CD14-positive monocyte (primary cell): Measurements from ENCODE around the gene SKOR1. TPM values are rescaled to one million over a fixed set of nuclear protein-coding genes. Genes with fewer than 3 reads are reported as not detected.
A peak's percentile ranks its signal among the peaks of the same experiment; 100 is the strongest.

Source experiments
- DNase-seq, 3 donors: peaks; one replicate each; pipeline ENCODE4 v3.0.0-alpha.2; 2011 to 2022
- H2AFZ ChIP-seq: 2 replicates; pipeline ENCODE4 v1.6.0; 2012; ENCODE audit warnings: mild to moderate bottlenecking, low read depth, low read length, inconsistent platforms; ENCODE audit not compliant: insufficient read depth, poor library complexity, severe bottlenecking
- H3K27ac ChIP-seq, 2 donors: 1 replicate in 1 of 2; 2 replicates in 1 of 2; pipeline ENCODE4 v1.5.1; 2012 to 2013; ENCODE audit warnings: low read length in 2 of 2, control low read depth in 1 of 2, inconsistent platforms in 1 of 2, low read depth in 1 of 2, mild to moderate bottlenecking in 1 of 2
- H3K27me3 ChIP-seq, 2 donors: one replicate each; pipeline versions ENCODE4 v1.6.0 to v1.6.1; 2011 to 2013; ENCODE audit warnings: low read length in 2 of 2; ENCODE audit not compliant: control insufficient read depth in 2 of 2, insufficient read depth in 2 of 2
- H3K36me3 ChIP-seq, 2 donors: replicated peaks in 1 of 2; 1 replicate in 1 of 2; 2 replicates in 1 of 2; pipeline versions ENCODE4 v1.5.1 to v1.6.1; 2012 to 2013; ENCODE audit warnings: low read length in 2 of 2, control low read depth in 1 of 2, inconsistent platforms in 1 of 2, mild to moderate bottlenecking in 1 of 2; ENCODE audit not compliant: insufficient read depth in 2 of 2, control insufficient read depth in 1 of 2
- H3K4me1 ChIP-seq, 2 donors: 1 replicate in 1 of 2; 2 replicates in 1 of 2; pipeline versions ENCODE4 v1.5.1 to v1.6.1; 2012 to 2013; ENCODE audit warnings: low read length in 2 of 2, control low read depth in 1 of 2, inconsistent platforms in 1 of 2, mild to moderate bottlenecking in 1 of 2, moderate library complexity in 1 of 2; ENCODE audit not compliant: insufficient read depth in 2 of 2, control insufficient read depth in 1 of 2
- H3K4me2 ChIP-seq: replicated peaks from 2 replicates; pipeline ENCODE3; 2012; ENCODE audit warnings: low read length, moderate library complexity, mild to moderate bottlenecking; ENCODE audit not compliant: poor library complexity, severe bottlenecking; ENCODE audit errors: extremely low read depth
- H3K4me3 ChIP-seq, 3 experiments: fragments of 200-600 bp in 1 of 3; sonication (generic) in 1 of 3; replicated peaks in 1 of 3; 1 replicate in 2 of 3; 2 replicates in 1 of 3; pipeline ENCODE4 v1.5.1; 2011 to 2013; ENCODE audit warnings: low read length in 3 of 3, mild to moderate bottlenecking in 3 of 3, control low read depth in 2 of 3, low read depth in 2 of 3, inconsistent platforms in 1 of 3, moderate library complexity in 1 of 3
- H3K79me2 ChIP-seq: 2 replicates; pipeline ENCODE4 v1.6.0; 2012; ENCODE audit warnings: mild to moderate bottlenecking, control low read depth, inconsistent platforms, low read length, moderate library complexity; ENCODE audit not compliant: insufficient read depth
- H3K9ac ChIP-seq: 2 replicates; pipeline ENCODE4 v1.6.0; 2017; ENCODE audit warnings: low read length, mild to moderate bottlenecking; ENCODE audit not compliant: insufficient read depth, poor library complexity, severe bottlenecking
- H3K9me3 ChIP-seq, 2 donors: replicated peaks in 1 of 2; 1 replicate in 1 of 2; 2 replicates in 1 of 2; pipeline versions ENCODE4 v1.5.1 to v1.6.1; 2012 to 2013; ENCODE audit warnings: low read length in 2 of 2, control low read depth in 1 of 2; ENCODE audit not compliant: control insufficient read depth in 1 of 2, insufficient read depth in 1 of 2
- H4K20me1 ChIP-seq: 2 replicates; pipeline ENCODE4 v1.6.0; 2012; ENCODE audit warnings: mild to moderate bottlenecking, low read length, control low read depth, moderate library complexity; ENCODE audit not compliant: insufficient read depth
- H3K27ac Mint-ChIP-seq, 7 donors: one replicate each; pipeline ENCODE4 v1.8.0; 2020; ENCODE audit warnings: mild to moderate bottlenecking in 7 of 7, mixed read lengths in 7 of 7, moderate library complexity in 6 of 7, inconsistent platforms in 2 of 7
- H3K27me3 Mint-ChIP-seq, 3 donors: one replicate each; pipeline ENCODE4 v1.8.0; 2021 to 2022; ENCODE audit warnings: low read depth in 3 of 3, mild to moderate bottlenecking in 3 of 3, mixed read lengths in 3 of 3, moderate library complexity in 3 of 3, inconsistent platforms in 1 of 3
- H3K36me3 Mint-ChIP-seq, 2 donors: one replicate each; pipeline ENCODE4 v1.8.0; 2020; ENCODE audit warnings: mixed read lengths in 2 of 2, inconsistent platforms in 1 of 2, mild to moderate bottlenecking in 1 of 2
- H3K4me1 Mint-ChIP-seq: one replicate; pipeline ENCODE4 v1.8.0; 2020; ENCODE audit warnings: mild to moderate bottlenecking, mixed read lengths
- H3K4me3 Mint-ChIP-seq, 2 donors: one replicate each; pipeline ENCODE4 v1.8.0; 2020; ENCODE audit warnings: mild to moderate bottlenecking in 2 of 2, mixed read lengths in 2 of 2, moderate library complexity in 1 of 2
- H3K9me3 Mint-ChIP-seq, 7 donors: one replicate each; pipeline ENCODE4 v1.8.0; 2020 to 2022; ENCODE audit warnings: mixed read lengths in 7 of 7, mild to moderate bottlenecking in 6 of 7, moderate library complexity in 6 of 7, inconsistent platforms in 2 of 7
- WGBS: methylation state at CpG from one replicate; pipeline ENCODE4 v1.1.5; 2013; ENCODE audit warnings: missing lambda C conversion rate; ENCODE audit not compliant: insufficient coverage; 5-methylcytosine and 5-hydroxymethylcytosine counted together
- intact Hi-C, 2 donors: fragments of 100-400 bp; cut with micrococcal nuclease; formaldehyde crosslinking; loops; one replicate each; pipeline versions ENCODE4 v1.15.0 to v1.15.1; 2023
- polyA plus RNA-seq, 3 donors: library from polyadenylated mRNA; depleted of rRNA in 1 of 3; unstranded in 2 of 3; stranded (reverse) in 1 of 3; fragments of 300-500 nt in 2 of 3; fragments of >200 nt in 1 of 3; fragmentation: Illumina TruSeq in 2 of 3; gene quantifications; 1 replicate in 2 of 3; 2 replicates in 1 of 3; pipeline ENCODE4 v1.2.3, GENCODE V29; 2012 to 2021
- TF ChIP-seq, protein P1 (sequence below): fragments of 200-600 bp; IDR thresholded peaks from one replicate; pipeline ENCODE4 v1.8.0; 2022; ENCODE audit warnings: antibody characterized with exemption, mild to moderate bottlenecking

Gene SKOR1
- polyA plus RNA-seq, 3 donors: 0.23 TPM; not detected in 2

DNA sequence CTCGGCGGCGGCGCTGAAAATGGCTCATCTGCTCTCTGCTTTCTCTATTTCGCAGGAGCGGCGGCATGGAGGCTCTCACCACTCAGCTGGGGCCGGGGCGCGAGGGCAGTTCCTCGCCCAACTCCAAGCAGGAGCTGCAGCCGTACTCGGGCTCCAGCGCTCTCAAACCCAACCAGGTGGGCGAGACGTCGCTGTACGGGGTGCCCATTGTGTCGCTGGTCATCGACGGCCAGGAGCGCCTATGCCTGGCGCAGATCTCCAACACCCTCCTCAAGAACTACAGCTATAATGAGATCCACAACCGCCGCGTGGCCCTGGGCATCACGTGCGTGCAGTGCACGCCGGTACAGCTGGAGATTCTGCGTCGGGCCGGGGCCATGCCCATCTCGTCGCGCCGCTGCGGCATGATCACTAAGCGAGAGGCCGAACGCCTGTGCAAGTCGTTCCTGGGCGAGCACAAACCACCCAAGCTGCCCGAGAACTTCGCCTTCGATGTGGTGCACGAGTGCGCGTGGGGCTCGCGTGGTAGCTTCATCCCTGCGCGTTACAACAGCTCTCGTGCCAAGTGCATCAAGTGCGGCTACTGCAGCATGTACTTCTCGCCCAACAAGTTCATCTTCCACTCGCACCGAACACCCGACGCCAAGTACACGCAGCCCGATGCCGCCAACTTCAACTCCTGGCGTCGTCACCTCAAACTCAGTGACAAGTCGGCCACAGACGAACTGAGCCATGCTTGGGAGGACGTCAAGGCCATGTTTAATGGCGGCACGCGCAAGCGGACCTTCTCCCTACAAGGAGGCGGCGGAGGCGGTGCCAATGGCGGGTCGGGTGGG is 790 bp downstream of the SKOR1 start:
- WGBS: 8% methylated on average over 77 of the region's 77 CpGs
- H2AFZ ChIP-seq: peak overlapping the region; percentile 46
- DNase-seq: no peak
- Mint-ChIP-seq H3K27ac (no peak overlapping the region), H3K4me3 (peak overlapping the region; percentile 80 to 94), H3K36me3 (peaks cover 17 to 30% of the 10 kb centered on the region in 2 donors), H3K9me3 (peaks cover 0 to 47% (median 38%) of the 10 kb centered on the region in 7 donors), H3K27me3 (peaks cover 76 to 97% (median 82%) of the 10 kb centered on the region in 3 donors), H3K4me1 (peaks cover 59% of the 10 kb centered on the region)
- H3K27ac ChIP-seq: no peak overlapping the region
- peaks cover 9 to 51% of the 10 kb centered on the region in 2 donors for H3K9me3 ChIP-seq
- TF ChIP-seq, protein P1, sequence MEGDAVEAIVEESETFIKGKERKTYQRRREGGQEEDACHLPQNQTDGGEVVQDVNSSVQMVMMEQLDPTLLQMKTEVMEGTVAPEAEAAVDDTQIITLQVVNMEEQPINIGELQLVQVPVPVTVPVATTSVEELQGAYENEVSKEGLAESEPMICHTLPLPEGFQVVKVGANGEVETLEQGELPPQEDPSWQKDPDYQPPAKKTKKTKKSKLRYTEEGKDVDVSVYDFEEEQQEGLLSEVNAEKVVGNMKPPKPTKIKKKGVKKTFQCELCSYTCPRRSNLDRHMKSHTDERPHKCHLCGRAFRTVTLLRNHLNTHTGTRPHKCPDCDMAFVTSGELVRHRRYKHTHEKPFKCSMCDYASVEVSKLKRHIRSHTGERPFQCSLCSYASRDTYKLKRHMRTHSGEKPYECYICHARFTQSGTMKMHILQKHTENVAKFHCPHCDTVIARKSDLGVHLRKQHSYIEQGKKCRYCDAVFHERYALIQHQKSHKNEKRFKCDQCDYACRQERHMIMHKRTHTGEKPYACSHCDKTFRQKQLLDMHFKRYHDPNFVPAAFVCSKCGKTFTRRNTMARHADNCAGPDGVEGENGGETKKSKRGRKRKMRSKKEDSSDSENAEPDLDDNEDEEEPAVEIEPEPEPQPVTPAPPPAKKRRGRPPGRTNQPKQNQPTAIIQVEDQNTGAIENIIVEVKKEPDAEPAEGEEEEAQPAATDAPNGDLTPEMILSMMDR: no peak
- peaks cover 37 to 72% of the 10 kb centered on the region in 2 donors for H3K4me1 ChIP-seq
- H3K4me3 ChIP-seq: peak overlapping the region; percentile 5 to 80 (median 35)
- intact Hi-C loops: no loop called here
- H3K79me2 ChIP-seq: no peaks in the 10 kb centered on the region
- H3K36me3 ChIP-seq: no peaks in the 10 kb centered on the region
- peaks cover 81 to 88% of the 10 kb centered on the region in 2 donors for H3K27me3 ChIP-seq
- H4K20me1 ChIP-seq: no peaks in the 10 kb centered on the region
- peak overlapping the region; percentile 89 for H3K4me2 ChIP-seq
- H3K9ac ChIP-seq: no peak overlapping the region

DNA sequence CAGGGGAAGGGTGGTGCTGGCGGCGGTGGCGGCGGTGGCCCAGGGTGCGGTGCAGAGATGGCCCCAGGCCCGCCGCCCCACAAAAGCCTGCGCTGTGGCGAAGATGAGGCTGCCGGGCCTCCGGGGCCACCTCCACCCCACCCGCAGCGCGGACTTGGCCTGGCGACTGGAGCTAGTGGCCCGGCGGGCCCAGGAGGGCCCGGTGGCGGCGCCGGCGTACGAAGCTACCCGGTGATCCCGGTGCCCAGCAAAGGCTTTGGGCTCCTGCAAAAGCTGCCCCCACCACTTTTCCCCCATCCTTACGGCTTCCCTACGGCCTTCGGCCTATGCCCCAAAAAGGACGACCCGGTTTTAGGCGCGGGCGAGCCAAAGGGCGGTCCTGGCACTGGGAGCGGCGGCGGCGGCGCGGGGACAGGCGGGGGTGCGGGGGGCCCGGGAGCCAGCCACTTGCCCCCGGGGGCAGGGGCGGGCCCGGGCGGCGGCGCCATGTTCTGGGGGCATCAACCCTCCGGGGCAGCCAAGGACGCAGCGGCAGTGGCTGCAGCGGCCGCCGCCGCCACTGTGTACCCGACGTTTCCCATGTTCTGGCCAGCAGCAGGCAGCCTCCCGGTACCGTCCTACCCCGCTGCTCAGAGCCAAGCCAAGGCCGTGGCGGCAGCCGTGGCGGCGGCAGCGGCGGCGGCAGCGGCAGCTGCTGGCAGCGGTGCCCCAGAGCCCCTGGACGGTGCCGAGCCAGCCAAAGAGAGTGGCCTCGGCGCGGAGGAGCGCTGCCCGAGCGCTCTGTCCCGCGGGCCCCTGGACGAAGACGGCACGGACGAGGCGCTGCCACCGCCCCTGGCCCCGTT is 1.6 kb downstream of the SKOR1 start:
- Histone ChIP-seq H3K4me3 (no peak overlapping the region), H4K20me1 (no peaks in the 10 kb centered on the region), H3K9ac (no peak overlapping the region), H2AFZ (no peak overlapping the region), H3K27me3 (peaks cover 80 to 88% of the 10 kb centered on the region in 2 donors), H3K79me2 (no peaks in the 10 kb centered on the region), H3K9me3 (peaks cover 9 to 51% of the 10 kb centered on the region in 2 donors), H3K4me1 (peaks cover 37 to 72% of the 10 kb centered on the region in 2 donors), H3K36me3 (no peaks in the 10 kb centered on the region), H3K27ac (no peak overlapping the region), H3K4me2 (no peak overlapping the region)
- TF ChIP-seq, protein P1: no peak
- no peak for DNase-seq
- Mint-ChIP-seq H3K4me3 (peak overlapping the region in 1 of 2 donors; percentile 94), H3K27me3 (peaks cover 76 to 97% (median 82%) of the 10 kb centered on the region in 3 donors), H3K4me1 (peaks cover 55% of the 10 kb centered on the region), H3K9me3 (peaks cover 0 to 43% (median 35%) of the 10 kb centered on the region in 7 donors), H3K36me3 (peaks cover 13 to 26% of the 10 kb centered on the region in 2 donors), H3K27ac (no peak overlapping the region)
- intact Hi-C loops: no loop called here
- WGBS: 6% methylated on average over 88 of the region's 88 CpGs
